LNCaP clone FGC (cell line): Measurements from ENCODE around the gene TJP1.
"Not testable (repeated sequence)": the region's sequence is repeated elsewhere in the genome, so short reads cannot be mapped to it uniquely, and the experiment has no call there.

Experiments used
- DNase-seq: peaks from one replicate; pipeline ENCODE4 v3.0.0-alpha.2; 2011; ENCODE audit warnings: low read depth
- H3K4me3 ChIP-seq: 2 replicates; pipeline ENCODE4 v1.5.1; 2011; ENCODE audit warnings: mild to moderate bottlenecking, low read depth, low read length, control low read depth
- TF ChIP-seq, protein P1 (sequence below): IDR thresholded peaks from 2 replicates; pipeline ENCODE4 v1.5.1; 2012; ENCODE audit warnings: mild to moderate bottlenecking; ENCODE audit not compliant: control insufficient read depth, insufficient read depth; ENCODE audit errors: extremely low read depth

The TJP1 gene

DNA sequence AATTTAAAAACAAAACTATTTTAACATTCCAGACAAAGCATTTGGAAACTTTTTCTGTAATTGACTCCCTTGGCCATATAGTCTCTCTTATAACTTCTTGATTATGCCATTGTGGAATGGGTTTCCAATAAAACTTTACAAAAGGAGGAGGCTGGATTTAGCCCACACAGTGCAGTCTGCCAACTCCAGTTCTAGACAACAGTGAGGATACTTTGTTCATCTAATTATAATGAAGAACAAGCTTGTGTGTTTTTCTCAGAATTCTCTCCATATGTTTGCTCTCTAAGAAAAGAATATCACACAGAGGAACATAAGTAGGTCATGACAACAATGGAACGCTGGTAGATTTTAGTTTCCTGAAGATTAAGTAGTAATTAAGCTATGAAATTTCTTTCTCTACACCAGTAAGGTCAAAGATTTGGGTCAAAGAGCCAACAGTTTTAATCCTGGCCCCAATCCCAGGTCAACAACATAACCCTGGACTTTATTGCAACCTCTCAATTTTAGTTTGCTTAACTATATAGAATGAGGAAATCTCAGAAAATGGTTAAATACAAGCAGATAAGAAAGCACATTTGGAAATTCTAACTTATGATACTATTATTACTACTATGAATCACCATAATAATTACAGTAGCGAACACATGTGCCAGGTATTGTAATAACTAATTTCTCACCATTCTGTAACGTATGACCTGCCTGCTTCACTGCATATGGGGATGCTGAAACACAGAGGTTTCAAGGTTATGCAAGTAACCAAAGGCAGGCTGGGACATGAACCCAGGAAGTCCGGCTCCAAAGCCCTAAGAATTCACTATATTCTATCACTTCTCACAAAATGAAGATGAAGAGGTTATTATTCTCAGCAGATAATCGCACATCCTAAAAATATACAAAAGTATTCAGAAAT, 65.7 kb downstream of the TJP1 start:
- no peak overlapping the region for H3K4me3 ChIP-seq
- TF ChIP-seq, protein P1, sequence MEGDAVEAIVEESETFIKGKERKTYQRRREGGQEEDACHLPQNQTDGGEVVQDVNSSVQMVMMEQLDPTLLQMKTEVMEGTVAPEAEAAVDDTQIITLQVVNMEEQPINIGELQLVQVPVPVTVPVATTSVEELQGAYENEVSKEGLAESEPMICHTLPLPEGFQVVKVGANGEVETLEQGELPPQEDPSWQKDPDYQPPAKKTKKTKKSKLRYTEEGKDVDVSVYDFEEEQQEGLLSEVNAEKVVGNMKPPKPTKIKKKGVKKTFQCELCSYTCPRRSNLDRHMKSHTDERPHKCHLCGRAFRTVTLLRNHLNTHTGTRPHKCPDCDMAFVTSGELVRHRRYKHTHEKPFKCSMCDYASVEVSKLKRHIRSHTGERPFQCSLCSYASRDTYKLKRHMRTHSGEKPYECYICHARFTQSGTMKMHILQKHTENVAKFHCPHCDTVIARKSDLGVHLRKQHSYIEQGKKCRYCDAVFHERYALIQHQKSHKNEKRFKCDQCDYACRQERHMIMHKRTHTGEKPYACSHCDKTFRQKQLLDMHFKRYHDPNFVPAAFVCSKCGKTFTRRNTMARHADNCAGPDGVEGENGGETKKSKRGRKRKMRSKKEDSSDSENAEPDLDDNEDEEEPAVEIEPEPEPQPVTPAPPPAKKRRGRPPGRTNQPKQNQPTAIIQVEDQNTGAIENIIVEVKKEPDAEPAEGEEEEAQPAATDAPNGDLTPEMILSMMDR: no peak
- DNase-seq: peak; percentile 40

DNA sequence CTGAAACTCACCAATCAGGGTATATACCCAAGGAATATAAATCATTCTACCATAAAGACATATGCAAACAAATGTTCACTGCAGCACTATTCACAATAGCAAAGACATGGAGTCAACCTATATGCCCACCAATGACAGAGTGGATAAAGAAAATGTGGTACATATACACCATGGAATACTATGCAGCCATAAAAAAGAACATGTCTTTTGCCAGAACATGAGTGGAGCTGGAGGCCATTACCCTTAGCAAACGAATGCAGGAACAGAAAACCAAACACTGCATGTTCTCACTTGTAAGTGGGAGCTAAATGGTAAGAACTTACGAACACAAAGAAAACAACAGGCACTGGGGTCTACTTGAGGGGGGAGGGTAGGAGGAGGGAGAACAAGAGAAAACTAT, 68.3 kb downstream of the TJP1 start:
- DNase-seq: not testable (repeated sequence)

DNA sequence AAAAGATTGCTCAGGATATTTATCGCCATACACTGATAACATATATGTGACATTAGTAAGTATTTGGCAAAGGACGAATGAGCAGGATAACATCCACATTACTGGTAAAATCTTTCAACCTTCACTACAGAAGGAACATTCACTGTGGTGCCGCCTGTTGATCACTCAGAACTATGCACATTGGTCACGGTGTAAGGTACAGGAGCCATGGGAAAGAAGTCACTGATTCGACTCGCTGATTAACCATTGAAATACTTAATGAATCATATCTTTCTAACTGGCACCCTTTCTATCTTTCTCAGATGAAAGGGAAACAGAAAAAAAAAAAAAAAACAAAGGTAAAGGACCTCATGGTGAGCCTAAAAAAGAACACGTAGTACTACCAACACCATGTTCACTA, 68.8 kb downstream of the TJP1 start:
- TF ChIP-seq, protein P1: no peak
- DNase-seq: no peak
- no peak overlapping the region for H3K4me3 ChIP-seq

More for the DNA sequence above, 68.3 kb downstream of the TJP1 start:
- H3K4me3 ChIP-seq: not testable (repeated sequence)

DNA sequence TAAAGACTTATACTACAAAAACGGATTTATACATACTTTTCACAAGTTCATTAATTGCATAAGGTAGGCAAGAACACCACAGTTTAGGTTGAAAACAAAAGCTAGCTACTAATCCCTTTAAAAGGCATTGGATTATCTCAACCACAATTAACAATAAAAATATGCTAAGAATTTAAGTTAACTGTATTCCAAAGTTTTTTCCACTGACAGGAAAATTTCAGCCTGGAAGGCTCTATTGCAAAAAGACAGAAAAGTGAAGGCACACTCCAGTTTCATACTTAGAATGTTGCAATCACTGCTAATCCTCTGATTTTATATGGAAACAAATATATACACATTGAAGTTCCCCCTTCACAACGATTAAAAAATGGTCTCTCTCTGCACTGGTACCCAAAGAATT, 71.5 kb downstream of the TJP1 start:
- no peak overlapping the region for H3K4me3 ChIP-seq
- TF ChIP-seq, protein P1: no peak
- no peak for DNase-seq

DNA sequence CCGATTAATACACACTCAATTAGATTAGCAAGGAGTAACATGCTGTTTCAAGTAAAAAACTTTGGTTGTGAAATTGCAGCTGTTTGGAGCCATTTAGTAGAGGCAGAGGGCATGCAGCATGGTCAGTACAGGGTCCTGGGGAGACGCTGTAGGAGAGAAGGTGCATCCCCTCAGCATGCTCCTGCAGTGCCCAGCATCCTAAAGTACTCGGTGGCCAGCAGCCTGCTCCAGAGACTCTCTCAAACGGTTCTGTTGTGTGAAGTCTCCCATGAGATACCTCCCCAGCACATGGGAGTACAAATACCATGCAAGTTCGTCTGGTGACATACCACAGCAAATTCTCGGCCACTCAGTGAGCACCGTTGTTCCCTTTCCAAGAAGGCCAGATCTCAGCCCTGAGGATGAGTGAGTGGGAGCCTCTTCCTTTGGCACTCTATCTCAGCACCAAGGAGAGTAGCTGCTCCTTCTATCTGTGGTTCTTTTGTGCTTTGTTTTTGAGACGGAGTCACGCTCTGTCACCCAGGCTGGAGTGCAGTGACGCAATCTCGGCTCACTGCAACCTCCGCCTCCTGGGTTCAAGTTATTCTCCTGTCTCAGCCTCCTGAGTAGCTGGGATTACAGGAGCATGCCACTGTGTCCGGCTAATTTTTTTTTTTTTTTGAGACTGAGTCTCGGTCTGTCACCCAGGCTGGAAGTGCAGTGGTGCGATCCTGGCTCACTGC, 72.7 kb downstream of the TJP1 start:
- TF ChIP-seq, protein P1: no peak
- H3K4me3 ChIP-seq: no peak overlapping the region
- DNase-seq: no peak

DNA sequence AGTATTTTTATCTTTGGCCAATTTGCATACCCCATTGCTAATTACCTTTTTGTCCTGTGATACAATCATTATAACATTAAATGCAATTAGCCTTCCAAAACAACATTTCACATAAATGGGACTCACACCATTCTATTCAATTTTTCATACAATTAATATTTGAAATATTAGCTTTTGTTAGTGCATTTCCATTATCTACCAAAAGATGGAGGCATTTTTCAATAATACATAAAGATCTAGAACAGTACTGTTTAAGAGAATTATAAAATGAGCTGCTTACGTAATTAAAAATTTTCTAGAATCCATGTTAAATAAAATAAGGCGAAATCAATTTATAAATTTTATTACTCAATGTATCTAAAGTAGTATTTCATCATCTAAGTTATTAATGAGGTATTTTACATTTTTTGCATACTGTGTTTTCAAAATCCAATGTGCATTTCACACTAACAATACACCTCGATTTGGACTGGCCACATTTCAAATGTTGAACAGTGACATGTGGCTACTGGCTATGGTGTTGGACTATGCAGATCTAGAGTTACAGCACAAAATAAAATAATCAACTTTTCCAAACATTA, 74.3 kb downstream of the TJP1 start:
- DNase-seq: no peak
- TF ChIP-seq, protein P1: peak; percentile 26; the same call in 1 of the 2 replicates
- H3K4me3 ChIP-seq: no peak overlapping the region

DNA sequence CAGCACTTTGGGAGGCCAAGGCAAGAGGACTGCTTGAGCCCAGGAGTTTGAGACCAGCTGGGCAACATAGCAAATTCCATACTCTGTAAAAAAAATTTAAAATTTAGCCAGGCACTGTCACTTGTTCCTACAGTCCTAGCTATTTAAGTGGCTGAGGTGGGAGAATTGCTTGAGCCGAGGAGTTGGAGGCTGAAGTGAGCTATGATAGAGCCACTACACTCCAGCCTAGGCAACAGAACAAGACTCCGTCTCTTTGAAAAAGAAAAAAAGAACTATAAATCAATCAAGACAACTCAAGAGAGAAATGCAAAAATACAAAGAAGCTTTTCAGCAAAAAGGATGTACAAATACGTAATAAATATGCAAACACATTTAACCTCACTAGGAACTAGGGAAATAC, 78.8 kb downstream of the TJP1 start:
- TF ChIP-seq, protein P1: no peak
- no peak for DNase-seq
- H3K4me3 ChIP-seq: no peak overlapping the region
